Cerebellar cortex (tissue), 1 donor: Measurements from ENCODE around the gene CCDC32.
"Not testable (repeated sequence)": the region's sequence is repeated elsewhere in the genome, so short reads cannot be mapped to it uniquely, and the experiment has no call there.

Source experiments
- DNase-seq: peaks from one replicate; pipeline ENCODE4 v3.0.0-alpha.2; 2015; ENCODE audit warnings: low spot score

CCDC32 gene, protein sequence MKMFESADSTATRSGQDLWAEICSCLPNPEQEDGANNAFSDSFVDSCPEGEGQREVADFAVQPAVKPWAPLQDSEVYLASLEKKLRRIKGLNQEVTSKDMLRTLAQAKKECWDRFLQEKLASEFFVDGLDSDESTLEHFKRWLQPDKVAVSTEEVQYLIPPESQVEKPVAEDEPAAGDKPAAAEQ

DNA sequence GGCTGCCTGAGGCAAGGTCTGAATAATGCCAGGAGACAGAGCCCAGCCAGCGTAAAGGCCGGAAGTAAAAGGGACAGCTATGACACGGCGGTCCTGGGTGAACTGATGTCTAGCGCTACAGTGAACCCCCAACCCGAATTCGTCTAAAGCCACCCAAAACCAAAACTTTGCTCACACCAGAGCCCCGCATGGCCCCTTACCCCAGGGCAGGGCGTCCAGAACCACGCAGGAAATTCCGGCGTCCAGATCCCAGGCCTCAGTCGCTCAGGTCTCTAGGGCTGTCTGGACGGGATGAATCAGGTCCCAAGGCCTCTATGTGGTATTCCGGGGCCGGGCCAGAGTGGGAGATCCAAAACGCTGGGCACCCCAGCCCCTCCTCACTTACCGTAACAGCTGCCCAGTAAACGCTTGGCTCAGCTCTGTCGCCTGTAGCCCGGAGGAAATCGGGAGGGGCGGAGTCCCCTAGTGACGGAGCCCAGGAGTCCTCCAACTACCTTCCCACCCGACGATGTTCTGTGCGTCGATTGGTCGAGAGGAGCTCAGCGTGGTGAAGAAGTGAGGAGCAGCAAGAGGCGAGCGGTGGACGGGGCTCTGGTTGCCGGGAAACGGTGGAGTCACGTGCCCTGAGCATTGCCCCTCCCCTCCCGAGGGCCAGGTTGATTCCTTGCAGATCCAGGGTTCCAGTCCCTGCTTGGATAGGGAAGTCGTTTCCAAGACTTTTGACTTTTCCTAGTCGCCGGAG lies at the start of gene CCDC32:
Gene CCDC32, minus strand, starts transcription at position 452 of the 742 bp plus-strand sequence. CDS start 2,027 bp downstream, outside the sequence.
- DNase-seq = peak; percentile 100

DNA sequence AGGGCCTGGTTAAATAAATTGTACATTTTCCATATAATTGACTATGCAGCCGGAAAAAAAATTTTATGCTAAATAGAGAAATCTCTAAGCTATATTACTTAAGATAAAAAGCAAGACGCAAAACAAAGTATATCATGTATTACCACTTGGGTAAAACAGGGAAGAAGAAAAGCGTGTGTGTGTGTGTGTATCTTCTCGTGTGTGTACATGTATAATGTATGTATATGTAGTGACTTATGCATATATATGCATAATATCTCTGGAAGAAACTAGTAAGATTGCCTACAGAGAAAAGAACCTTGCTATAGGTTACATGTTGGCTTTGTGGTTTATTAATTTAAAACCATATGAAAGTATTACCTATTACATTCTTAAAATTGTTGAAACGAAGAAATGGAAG lies 48.2 kb upstream of the CCDC32 start:
- DNase-seq = no peak

DNA sequence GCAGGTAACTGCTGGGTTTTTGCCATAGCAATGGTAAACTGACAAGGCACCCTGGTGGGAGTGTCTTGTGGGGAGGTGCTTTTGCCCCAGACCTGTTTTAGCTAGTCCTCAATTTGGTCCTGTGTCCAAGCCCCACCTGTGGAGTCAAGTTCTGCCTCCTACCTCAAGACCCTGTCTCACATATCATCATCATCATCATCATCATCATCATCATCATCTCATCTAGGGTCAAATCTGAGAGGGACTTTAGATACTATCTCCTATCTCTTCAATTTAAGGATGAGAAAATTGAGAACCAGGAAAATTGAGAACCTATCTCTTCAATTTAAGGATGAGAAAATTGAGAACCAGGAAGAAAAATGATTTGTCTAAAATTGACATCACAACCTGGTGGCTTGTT lies 39.1 kb upstream of the CCDC32 start:
- no peak for DNase-seq

DNA sequence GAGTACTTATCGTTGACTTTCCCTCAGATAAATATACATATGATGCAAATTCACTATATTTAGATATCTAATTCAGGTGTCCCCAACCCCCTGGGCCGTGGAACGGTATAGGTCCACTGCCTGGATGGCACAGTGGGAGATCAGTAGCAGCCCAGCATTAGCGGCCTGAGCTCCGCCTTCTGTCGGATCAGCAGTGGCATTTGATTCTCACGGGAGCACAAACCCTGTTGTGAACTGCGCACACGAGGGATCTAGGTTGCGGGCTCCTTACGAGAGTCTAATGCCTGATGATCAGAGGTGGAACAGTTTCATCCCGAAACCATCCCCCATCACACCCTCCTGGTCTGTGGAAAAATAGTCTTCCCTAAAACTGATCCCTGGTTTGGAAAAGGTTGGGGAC lies 36.1 kb upstream of the CCDC32 start:
- no peak for DNase-seq

DNA sequence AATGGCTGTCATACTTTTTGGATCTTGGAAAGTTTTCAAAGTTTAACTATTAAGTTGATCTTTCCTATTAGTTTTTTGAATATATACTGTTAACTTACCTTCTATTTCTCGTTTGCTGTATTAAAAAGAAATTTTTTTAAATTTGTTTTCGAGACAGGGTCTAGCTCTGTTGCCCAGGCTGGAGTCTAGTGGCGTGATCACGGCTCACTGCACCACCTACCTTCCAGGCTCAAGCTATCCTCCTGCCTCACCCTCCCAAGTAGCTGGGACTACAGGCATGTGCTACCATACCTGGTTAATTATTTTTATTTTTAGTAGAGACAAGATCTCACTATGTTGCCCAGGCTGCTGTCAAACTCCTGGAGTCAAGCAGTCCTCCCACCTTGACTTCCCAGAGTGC lies 33.8 kb upstream of the CCDC32 start:
- no peak for DNase-seq

DNA sequence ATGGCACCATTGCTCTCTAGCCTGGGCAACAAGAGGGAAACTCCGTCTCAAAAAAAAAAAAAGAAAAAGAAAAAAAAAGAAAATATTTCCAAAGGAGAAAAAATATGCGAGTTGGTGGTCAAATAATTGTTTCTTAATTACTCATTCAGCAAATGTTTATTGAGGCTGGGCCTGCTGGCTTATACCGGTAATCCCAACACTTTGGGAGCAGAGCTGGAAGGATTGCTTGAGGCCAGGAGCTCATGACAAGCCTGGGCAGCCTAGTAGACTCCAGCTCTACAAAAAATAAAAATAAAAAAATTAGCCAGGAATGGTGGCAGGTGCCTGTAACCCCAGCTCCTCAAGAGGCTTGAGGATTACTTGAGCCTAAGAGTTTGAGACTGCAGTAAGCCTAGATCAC lies 33.3 kb upstream of the CCDC32 start:
- no peak for DNase-seq

DNA sequence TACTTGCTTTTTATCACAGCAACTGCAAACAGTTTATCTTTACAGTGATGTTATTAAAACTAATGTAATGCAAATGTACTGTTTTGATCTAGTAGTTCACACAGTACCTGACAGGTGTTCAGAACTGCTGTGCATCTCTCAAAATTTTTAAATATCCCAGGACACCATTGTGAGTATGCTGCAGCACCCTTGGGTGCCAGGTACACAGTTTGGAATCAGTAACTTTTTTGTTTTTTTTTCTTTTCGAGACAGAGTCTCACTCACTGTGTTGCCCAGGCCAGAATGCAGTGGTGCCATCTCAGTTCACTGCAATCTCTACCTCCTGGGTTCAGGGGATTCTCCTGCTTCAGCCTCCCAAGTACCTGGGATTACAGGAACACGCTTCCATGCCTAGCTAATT lies 32.2 kb upstream of the CCDC32 start:
- no peak for DNase-seq

DNA sequence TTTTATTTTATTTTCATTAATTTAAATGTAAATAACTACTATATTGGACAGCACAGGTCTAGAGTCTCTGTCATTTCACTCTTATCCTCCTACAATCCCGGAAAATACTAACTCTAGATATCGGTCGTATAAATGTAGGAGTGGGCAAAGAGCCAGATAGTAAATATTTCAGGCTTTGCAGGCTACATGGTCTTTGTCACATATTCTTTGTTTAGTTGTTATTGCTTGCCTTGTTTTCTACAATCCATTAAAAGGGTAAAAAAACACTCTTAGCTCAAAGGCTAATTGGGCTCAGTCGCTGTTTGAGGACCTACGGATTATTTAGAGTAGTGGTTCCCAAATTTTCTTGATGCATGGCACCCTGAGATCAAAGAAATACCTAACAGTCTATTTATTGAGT lies 30.9 kb upstream of the CCDC32 start:
- no peak for DNase-seq

DNA sequence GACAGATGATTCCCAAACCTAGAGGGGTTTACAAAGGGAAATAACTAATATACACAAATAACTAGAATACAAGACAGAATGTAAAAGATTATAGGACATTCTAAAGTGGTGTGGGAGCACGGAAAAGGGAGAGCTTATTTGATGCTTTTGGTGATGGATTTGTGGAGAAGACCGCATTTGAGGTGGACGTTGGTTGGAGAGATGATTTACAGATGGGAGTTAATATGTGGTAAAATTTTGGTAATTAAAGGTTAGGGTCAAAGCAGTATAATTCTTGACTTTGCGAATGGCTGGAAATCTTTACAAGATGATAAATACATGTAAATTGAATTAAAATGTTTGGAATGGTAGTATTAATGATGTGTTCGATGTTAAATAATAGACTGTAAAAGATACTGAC lies 30.4 kb upstream of the CCDC32 start:
- DNase-seq = no peak

DNA sequence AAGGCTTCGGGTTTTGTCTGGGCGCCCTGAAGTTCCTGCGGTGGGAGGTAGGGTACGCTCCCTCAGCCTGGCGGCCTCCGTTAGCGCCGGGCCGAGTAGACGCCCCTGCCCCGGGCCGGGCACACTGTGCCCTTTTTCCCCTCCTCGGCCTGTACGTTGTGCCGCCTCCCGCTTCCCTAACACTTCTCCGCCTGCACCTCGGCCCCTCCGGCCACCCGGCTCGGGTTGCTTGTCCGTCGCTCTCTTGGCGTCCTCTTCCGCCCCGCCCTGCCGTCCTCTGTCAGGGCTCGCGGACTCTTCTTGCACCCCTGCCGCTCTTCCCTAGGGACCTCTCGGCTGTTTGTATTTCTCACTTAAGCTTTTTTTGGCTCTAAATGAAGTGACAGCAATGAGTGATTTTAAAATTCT lies 29.6 kb upstream of the CCDC32 start:
- DNase-seq = no peak

DNA sequence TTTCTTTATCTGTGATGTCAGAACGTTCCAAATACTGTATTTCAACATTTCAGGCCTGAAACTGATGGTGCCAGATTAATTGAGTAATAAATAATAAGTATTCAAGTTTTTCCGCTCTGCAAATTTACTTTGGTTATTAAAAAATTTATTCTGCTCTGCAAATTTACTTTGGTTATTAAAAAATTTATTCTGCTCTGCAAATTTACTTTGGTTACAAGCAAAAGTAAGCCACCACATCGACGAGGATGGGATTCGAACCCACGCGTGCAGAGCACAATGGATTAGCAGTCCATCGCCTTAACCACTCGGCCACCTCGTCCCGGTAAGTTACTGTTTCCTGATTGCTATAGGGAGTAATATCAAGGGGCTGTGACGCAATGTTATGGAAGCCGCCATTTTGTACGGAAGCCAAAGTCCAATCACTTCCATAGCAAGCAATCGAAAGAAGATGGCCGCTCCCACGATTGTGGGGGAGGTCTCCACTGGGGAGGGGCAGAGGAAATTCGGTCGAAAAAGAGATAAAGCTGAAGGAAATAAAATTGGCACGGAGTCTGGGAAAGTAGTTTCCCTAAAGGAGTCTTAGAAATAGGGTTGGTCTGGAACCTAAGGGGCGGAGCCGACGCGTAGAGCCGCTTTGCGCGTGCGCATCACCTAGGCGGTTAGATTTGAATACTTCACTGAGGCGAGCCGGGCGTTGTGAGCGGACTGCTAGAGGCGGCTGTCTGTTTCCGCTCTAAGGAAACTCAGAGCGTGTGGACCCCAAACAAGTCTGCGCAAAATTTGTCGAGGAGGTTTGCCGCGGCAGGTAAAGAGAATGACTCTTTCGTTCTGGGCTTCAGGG lies 29.0 kb upstream of the CCDC32 start, which contains the start of gene KNL1:
Gene KNL1, plus strand, starts transcription at position 662 of the 841 bp plus-strand sequence. CDS start 8,683 bp downstream, outside the sequence.
- DNase-seq = peak; percentile 99

DNA sequence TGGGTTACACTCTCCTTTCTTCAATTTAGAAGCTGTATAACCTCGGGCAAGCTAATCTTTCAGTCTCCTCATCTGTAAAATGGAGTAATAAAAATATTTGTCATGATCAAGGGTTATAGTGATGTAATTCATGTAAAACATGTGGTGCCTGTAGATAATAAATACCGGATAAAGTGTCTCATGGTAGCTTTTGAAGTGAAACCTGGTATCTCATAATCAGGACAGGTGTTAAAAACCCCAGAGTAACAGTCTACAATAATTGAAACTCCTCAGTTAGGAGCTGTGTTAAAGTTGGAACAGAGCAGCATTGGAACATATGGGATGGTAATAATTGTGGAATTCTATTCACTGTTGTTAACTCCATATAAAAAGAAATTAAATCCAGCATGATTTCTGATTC lies 28.3 kb upstream of the CCDC32 start:
- DNase-seq = no peak

DNA sequence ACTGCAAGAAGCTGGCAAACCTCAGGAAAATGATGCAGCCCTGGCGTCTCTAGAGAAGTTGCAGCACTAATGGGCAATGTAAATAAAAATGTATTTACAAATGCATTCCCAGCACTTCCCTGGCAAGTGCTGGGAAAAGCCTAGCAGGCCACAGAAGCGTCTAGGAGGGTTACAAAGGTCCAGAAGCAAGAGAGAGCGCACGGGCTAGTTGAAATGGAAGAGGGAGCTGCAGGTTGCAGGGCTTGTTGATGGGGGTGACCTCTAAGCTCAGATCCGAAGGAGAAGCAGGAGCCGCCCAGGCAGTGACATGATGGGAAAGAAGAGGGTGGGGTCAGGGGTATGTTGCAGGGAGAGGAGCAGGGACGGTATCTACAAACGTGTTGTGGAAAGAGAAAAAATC lies 26.5 kb upstream of the CCDC32 start:
- DNase-seq = peak; percentile 7

DNA sequence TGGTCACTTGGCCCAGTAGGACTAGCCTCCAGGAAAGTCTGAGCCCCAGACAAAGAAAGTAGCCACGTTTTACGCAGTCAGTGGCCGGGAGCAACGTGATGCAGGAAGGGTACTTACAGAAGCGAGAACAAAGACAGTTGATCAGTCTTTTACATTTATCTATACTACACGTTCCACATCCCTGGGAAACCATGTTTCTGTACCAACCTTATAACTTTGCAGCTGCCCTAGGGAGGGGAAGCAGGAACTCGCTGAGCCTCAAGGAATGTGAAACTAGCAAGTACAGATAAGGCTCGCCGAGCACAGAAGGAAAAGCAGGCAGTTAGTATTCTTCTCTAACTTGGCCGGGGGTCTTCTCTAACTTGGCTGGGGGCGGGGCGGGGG lies 25.8 kb upstream of the CCDC32 start:
- peak; percentile 14 for DNase-seq

DNA sequence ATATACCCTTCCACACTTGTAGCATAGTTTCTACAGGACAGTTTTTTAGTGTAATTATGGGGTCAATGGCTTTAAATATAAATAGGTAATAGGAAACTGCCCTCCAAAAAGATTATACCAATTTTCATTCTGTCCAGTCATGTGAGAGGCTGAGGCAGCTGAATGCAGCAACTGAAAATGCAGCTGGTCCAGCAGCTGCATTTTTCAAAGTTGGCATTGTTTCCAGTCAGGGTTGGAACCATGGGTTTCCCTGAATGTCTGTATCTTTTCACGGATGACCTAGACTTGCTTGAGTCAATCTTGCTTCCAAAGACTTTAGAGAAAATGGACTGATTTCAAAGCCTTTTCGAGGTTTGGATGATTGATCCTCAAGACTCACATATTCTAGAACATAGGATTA lies 19.3 kb upstream of the CCDC32 start:
- no peak for DNase-seq

DNA sequence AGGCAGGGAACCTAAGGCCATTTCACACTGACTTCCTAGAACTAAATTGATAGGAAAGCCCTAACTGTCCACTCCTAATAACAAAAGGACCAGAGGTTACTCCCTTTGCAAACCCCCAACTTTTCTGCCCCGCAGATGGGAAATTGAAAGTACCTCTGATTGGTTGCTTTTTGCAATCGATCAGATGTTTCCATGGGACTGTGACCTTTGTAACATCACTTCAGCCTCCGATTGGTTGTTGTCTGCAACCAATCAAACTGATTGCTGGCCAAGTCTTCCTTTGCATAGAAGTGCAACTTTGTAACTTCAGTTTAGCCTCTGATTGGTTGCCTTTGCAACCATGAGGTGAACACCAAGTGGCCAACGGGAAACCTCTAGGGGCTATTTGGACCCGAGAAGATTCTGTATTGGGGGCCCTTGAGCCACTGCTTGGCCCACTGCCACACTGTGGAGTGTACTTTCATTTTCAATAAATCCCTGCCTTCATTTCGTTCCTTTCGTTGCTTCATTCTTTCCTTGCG lies 17.9 kb upstream of the CCDC32 start:
- DNase-seq = peak; percentile 15

DNA sequence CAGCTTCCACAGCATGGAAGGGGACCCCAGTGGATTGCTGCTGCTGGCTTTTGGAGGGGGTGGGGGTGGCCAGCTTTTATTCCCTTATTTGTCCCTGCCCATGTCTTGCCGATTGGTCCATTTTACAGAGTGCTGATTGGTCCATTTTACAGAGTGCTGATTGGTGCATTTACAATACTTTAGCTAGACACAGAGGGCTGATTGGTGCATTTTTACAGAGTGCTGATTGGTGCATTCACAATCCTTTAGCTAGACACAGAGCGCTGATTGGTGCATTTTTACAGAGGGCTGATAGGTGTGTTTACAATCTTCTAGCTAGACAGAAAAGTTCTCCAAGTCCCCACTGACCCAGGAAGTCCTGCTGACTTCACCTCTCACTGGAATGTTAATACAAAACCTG lies 17.0 kb upstream of the CCDC32 start:
- not testable (repeated sequence) for DNase-seq

DNA sequence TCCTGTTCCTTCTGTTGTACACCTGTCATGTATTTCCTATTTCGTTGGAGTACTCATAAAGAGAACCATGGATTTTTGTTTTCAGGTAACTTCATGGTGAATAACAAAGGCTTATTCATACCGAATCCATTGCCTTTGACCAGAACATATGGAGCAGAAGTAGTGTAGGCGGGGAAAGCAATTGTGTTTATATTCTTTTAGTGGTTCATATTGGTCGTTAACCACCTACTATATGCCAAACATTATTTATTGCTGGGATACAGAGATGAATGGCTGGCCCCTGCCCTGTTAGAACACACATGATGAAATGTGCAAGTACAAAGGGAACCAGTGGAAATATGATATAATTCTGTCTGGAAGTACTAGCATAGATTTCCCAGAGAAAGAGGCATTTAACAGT lies 14.1 kb upstream of the CCDC32 start:
- DNase-seq = no peak

DNA sequence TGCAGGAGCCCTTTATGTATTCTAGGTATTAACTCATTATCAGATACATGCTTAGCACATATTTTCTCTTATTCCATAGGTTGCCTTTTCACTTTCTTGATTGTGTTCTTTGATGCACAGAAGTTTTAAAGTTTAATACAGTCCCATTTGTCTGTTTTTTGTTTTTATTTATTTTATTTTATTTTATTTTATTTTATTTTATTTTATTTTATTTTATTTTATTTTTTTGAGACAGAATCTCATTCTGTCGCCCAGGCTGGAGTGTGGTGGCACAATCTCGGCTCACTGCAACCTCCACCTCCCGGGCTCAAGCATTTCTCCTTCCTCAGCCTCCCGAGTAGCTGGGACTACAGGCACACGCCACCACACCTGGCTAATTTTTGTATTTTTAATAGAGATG lies 12.1 kb upstream of the CCDC32 start:
- not testable (repeated sequence) for DNase-seq

DNA sequence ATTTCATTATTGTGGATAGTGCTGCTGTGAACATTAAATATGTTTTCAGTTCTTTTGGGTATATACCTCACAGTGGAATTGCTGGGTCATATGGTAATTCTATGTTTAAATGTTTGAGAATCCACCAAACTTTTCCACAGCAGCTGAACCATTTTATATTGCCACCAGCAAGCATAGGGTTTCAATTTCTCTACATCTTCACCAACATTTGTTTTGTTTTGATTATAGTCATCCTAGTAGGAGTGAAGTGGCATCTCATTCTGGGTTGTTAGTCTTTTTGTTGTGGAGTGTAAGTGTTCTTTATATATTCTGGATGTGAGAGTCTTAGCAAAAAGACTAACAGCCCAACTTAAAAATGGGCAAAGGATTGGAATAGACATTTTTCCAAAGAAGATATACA lies 10.3 kb upstream of the CCDC32 start:
- no peak for DNase-seq

DNA sequence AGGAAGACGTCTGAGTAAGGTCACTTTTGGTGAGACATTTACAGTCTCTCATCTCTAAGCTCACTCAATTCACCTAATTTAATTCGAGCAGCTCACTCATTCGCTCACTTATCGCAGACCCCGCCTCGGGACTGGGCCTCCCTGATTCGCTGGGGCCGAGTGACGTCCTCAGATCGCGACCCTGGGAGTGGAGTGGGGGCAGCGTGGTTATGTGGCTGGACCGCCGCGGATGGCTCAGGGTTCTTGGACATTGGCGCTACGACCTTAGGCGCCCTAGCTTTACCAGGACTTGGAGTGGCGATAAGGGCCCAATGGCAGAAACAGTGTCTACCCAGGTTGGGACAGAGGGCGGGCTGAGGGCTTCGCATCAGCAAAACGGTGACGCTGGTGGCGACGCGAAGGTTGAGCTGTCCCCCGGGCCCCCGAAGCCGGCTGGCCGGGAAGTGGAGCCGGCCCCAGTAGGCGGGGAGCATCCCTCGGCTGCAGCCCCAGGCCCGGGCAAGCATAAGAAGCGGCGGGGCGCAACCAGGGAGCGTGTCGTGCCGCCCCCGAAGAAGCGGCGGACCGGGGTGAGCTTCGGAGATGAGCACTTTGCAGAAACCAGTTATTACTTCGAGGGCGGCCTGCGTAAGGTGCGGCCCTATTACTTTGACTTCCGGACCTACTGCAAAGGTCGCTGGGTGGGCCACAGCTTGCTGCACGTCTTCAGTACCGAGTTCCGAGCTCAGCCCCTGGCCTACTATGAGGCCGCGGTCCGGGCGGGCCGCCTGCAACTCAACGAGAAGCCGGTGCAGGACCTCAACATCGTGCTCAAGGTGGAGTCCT lies 4.5 kb upstream of the CCDC32 start, which contains the start of gene RPUSD2:
Gene RPUSD2, plus strand, starts transcription at position 171 of the 825 bp plus-strand sequence. Its CDS starts 39 bp downstream, at position 210.
- peak; percentile 97 for DNase-seq

DNA sequence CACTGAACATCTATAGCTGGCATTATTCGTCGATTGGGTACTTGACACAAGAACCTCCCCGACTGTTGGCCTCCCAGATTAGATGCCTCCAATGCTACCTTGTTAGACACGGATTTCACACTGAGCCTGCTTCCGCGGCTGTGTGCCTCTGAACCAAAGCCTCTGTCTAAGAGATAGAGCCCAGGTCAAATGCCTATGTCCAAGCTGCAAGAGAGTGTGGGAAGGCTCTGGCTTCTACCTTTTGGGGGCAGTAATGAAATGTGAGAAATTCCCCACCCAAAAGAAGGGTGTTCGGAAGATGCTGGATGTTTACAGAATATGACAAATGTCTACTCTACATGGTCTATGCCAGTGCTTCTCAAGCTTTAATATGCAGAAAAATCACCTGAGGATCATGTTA lies 2.3 kb upstream of the CCDC32 start:
- peak; percentile 72 for DNase-seq
